Gastroesophageal sphincter (tissue), 4 donors: ENCODE results near the gene PDX1. TPM values are rescaled to one million over a fixed set of nuclear protein-coding genes. Genes with fewer than 3 reads are reported as not detected.

ENCODE experiments used
- ATAC-seq: fragments of 150-250 bp; one replicate; pipeline ENCODE4 v1.9.1; 2016; ENCODE audit warnings: mild to moderate bottlenecking, moderate library complexity
- H3K27ac ChIP-seq, 4 donors: fragments of 200-600 bp; sonication (generic) in 3 of 4; 1 replicate in 3 of 4; 2 replicates in 1 of 4; pipeline ENCODE4 v1.5.1; 2016 to 2019
- H3K27me3 ChIP-seq: fragments of 200-600 bp; sonication (generic); one replicate; pipeline ENCODE4 v1.5.1; 2019
- H3K36me3 ChIP-seq, 2 donors: fragments of 200-600 bp; sonication (generic); one replicate each; pipeline ENCODE4 v1.5.1; 2019; ENCODE audit warnings: control low read depth in 1 of 2
- H3K4me1 ChIP-seq, 3 donors: fragments of 200-600 bp; sonication (generic); 1 replicate in 2 of 3; 2 replicates in 1 of 3; pipeline ENCODE4 v1.5.1; 2016 to 2019; ENCODE audit warnings: control low read depth in 2 of 3
- H3K4me3 ChIP-seq, 2 donors: fragments of 200-600 bp; sonication (generic); one replicate each; pipeline ENCODE4 v1.5.1; 2019; ENCODE audit warnings: mild to moderate bottlenecking in 1 of 2, moderate library complexity in 1 of 2
- H3K9me3 ChIP-seq, 3 donors: fragments of 200-600 bp; sonication (generic); one replicate each; pipeline ENCODE4 v1.5.1; 2017 to 2019; ENCODE audit warnings: control low read depth in 2 of 3
- EP300 ChIP-seq: sonication (generic); formaldehyde crosslinking; IDR thresholded peaks from one replicate; pipeline ENCODE4 v1.6.1; 2017; ENCODE audit warnings: antibody characterized with exemption, mild to moderate bottlenecking
- POLR2A ChIP-seq, 2 donors: fragments of 450-650 bp; IDR thresholded peaks; one replicate each; pipeline ENCODE4 v1.6.1; 2017; ENCODE audit warnings: antibody characterized with exemption in 2 of 2, mild to moderate bottlenecking in 2 of 2, moderate library complexity in 1 of 2
- POLR2AphosphoS5 ChIP-seq: sonication (generic); formaldehyde crosslinking; IDR thresholded peaks from one replicate; pipeline ENCODE4 v1.6.1; 2017; ENCODE audit warnings: antibody characterized with exemption
- WGBS, 2 donors: methylation state at CpG; one replicate each; pipeline ENCODE4 v1.1.5; 2018; ENCODE audit warnings: low coverage in 1 of 2; 5-methylcytosine and 5-hydroxymethylcytosine counted together
- small RNA-seq, 4 donors: library from RNA; depleted of rRNA; stranded (forward); fragments of <200 nt; gene quantifications; one replicate each; pipeline ENCODE3, GENCODE V24; 2016
- total RNA-seq, 4 donors: library from RNA; depleted of rRNA; stranded (reverse); fragments of >200 nt; gene quantifications; one replicate each; pipeline ENCODE4 v1.1.0, GENCODE V29; 2016
- TF ChIP-seq, protein P1 (sequence below), 4 experiments: fragments of 200-600 bp in 2 of 4; fragments of 450-650 bp in 2 of 4; sonication (generic) in 1 of 4; IDR thresholded peaks; one replicate each; pipeline ENCODE4 v1.5.1; 2017 to 2019; ENCODE audit warnings: antibody characterized with exemption in 4 of 4, mild to moderate bottlenecking in 2 of 4, moderate library complexity in 2 of 4

The PDX1 gene
- total RNA-seq, 4 donors from 2014 or later, result not detected

DNA sequence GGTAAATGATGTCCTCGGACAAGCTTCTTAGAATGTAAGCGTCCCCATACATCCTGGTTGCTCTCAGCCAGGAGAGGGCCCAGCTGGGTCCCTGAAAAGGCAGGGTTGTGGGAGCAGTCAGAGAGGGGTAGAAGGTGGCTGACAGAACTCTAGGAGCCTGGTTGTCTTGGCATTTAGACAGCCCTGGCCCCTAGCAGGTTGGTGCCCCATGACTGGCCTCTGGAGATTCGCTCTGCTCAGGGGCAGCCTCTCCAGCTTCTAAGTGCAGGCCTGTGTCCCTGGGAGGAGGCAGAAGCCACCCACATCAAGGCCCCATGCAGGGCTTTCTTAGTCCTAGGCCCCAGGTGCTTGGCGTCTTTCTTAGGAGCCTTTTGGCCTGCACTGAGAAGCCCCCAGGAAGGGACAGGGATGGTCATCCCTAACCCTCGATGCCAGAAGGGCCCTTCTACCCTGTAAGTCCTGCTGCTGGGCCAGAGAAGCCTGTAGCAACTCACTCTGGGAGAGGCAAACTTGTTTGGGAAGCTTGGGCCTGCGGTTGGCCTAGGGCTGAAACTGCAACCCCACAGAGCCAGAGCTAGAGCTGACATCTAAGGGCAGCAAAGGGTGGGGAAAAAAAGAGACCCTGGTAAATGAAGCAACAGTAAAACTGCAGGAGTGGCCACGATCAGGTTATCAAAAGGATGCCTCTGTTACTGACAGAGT lies 52.1 kb downstream of the PDX1 start:
- TF ChIP-seq POLR2A (IDR thresholded peaks at IDR 0.05), result no peak
- no peak for TF ChIP-seq EP300
- TF ChIP-seq, protein P1, sequence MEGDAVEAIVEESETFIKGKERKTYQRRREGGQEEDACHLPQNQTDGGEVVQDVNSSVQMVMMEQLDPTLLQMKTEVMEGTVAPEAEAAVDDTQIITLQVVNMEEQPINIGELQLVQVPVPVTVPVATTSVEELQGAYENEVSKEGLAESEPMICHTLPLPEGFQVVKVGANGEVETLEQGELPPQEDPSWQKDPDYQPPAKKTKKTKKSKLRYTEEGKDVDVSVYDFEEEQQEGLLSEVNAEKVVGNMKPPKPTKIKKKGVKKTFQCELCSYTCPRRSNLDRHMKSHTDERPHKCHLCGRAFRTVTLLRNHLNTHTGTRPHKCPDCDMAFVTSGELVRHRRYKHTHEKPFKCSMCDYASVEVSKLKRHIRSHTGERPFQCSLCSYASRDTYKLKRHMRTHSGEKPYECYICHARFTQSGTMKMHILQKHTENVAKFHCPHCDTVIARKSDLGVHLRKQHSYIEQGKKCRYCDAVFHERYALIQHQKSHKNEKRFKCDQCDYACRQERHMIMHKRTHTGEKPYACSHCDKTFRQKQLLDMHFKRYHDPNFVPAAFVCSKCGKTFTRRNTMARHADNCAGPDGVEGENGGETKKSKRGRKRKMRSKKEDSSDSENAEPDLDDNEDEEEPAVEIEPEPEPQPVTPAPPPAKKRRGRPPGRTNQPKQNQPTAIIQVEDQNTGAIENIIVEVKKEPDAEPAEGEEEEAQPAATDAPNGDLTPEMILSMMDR (IDR thresholded peaks at IDR 0.05), result no peak
- no peak for TF ChIP-seq POLR2AphosphoS5
- H3K27me3 ChIP-seq, result peaks cover 100% of the 10 kb centered on the region
- H3K4me1 ChIP-seq, result peaks cover 0 to 38% (median 4%) of the 10 kb centered on the region in 3 donors
- H3K4me3 ChIP-seq, result no peak overlapping the region
- no peaks in the 10 kb centered on the region for H3K36me3 ChIP-seq
- H3K9me3 ChIP-seq, result no peaks in the 10 kb centered on the region
- 58% methylated on average over 2 of the region's 7 CpGs; no CpG with 5 or more reads in 1 of the 2 donors for WGBS, 2 donors
- H3K27ac ChIP-seq, result no peak overlapping the region
- no peak for ATAC-seq

GRCh38 chr13:27972478-27972820 lies 52.6 kb downstream of the PDX1 start:
- TF ChIP-seq, protein P1 (IDR thresholded peaks at IDR 0.05), result no peak
- TF ChIP-seq EP300 (no peak), POLR2A (IDR thresholded peaks at IDR 0.05) (no peak), POLR2AphosphoS5 (no peak)
- Histone ChIP-seq H3K36me3 (no peaks in the 10 kb centered on the region), H3K4me3 (no peak overlapping the region), H3K27me3 (peaks cover 100% of the 10 kb centered on the region), H3K9me3 (no peaks in the 10 kb centered on the region), H3K27ac (no peak overlapping the region), H3K4me1 (peaks cover 0 to 34% (median 4%) of the 10 kb centered on the region in 3 donors)
- 55 to 80% methylated on average over 1 to 2 of the region's 2 CpGs for WGBS, 2 donors
- ATAC-seq, result no peak

- Histone ChIP-seq H3K27ac (no peak overlapping the region), H3K4me1 (peaks cover 0 to 34% (median 2%) of the 10 kb centered on the region in 3 donors), H3K9me3 (no peaks in the 10 kb centered on the region), H3K36me3 (no peaks in the 10 kb centered on the region), H3K4me3 (no peak overlapping the region), H3K27me3 (peaks cover 100% of the 10 kb centered on the region)
- TF ChIP-seq, protein P1 (IDR thresholded peaks at IDR 0.05), result no peak
- TF ChIP-seq POLR2A (IDR thresholded peaks at IDR 0.05), result no peak
- no peak for TF ChIP-seq EP300
- no peak for TF ChIP-seq POLR2AphosphoS5
- ATAC-seq, result no peak
- 20% methylated on average over 1 to 2 of the region's 5 CpGs for WGBS, 2 donors
Observed at GRCh38 chr13:27973291-27973690, 53.5 kb downstream of the PDX1 start.

GRCh38 chr13:27973961-27974662 lies 54.3 kb downstream of the PDX1 start:
- WGBS, 2 donors, result 11 to 15% methylated on average over 3 to 6 of the region's 7 CpGs
- Histone ChIP-seq H3K9me3 (no peaks in the 10 kb centered on the region), H3K4me3 (no peak overlapping the region), H3K4me1 (peaks cover 0 to 34% (median 0%) of the 10 kb centered on the region in 3 donors), H3K36me3 (no peaks in the 10 kb centered on the region), H3K27ac (no peak overlapping the region), H3K27me3 (peaks cover 100% of the 10 kb centered on the region)
- no peak for TF ChIP-seq POLR2A (IDR thresholded peaks at IDR 0.05)
- TF ChIP-seq EP300, result no peak
- TF ChIP-seq, protein P1 (IDR thresholded peaks at IDR 0.05), result no peak
- TF ChIP-seq POLR2AphosphoS5, result no peak
- ATAC-seq, result no peak

Small RNA genes lying within 50 kb of the gene (small RNA-seq; reads per million reads assigned to genes)
- 0 reads per million in 4 donors for gene ATP5F1EP2

Other genes starting within 250 kb of the PDX1 start
- gene GSX1, start 127.5 kb upstream of the PDX1 start, total RNA-seq, result not detected
- not detected for gene CDX2, start 49.3 kb downstream of the PDX1 start, total RNA-seq
- gene URAD, start 68.7 kb downstream of the PDX1 start, total RNA-seq, result not detected
- gene FLT3, start 180.6 kb downstream of the PDX1 start, total RNA-seq, result 1 to 10 TPM in 1 of 4 donors, under 1 TPM in 3; 0.46 to 1.1 (median 0.62) TPM
- gene PAN3, start 218.5 kb downstream of the PDX1 start, total RNA-seq, result 10 to 100 TPM; 26.0 to 45.0 (median 34.1) TPM